ENCODE measurements around the gene ATP6V1G2. TPM values are rescaled to one million over a fixed set of nuclear protein-coding genes. Genes with fewer than 3 reads are reported as not detected.
"Not testable (repeated sequence)": the region's sequence is repeated elsewhere in the genome, so short reads cannot be mapped to it uniquely, and the experiment has no call there.

Gene ATP6V1G2
- 1.2 and 1.4 TPM in 2 replicates for total RNA-seq

DNA sequence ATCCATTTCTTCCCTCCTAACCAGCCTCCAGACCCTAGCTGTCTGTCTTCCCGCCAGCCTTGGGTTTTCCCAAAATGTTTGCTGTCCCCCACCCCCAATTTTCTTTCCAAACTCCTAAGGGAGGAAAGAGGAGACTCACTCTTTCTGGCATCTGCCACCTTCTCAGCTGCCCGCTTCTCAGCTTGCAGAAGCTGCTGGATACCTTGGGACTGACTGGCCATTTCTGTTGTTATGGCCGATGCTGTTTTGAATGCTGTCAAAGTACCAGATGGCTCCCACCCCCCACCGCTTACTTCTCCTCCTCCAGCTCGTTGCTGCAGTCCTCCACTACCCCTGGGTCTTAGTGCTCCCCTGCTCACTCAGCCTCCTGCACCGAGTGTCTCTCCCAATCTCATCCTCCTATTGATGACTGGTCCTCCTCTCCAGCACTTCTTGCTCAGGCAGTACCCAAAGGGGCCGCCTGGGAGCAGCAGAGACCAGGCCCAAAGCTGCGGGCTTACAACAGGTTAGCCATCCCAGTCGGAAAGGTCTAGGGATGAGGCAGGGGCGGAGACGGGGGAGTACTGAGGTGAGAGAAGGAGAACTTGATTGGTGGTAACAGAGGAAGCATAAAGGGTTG, at the start of gene ATP6V1G2:
Gene ATP6V1G2 (minus strand): TSS at position 270 of the 619 bp plus-strand sequence. CDS start 49 bp downstream, at position 221.
- intact Hi-C loops (cut with micrococcal nuclease): loop anchor here (1.0 to 5.0 kb wide), 7 partner anchors 52 to 826 kb away; partner anchors contain the start of genes AGPAT1, CLIC1, RNF5 and TUBB

DNA sequence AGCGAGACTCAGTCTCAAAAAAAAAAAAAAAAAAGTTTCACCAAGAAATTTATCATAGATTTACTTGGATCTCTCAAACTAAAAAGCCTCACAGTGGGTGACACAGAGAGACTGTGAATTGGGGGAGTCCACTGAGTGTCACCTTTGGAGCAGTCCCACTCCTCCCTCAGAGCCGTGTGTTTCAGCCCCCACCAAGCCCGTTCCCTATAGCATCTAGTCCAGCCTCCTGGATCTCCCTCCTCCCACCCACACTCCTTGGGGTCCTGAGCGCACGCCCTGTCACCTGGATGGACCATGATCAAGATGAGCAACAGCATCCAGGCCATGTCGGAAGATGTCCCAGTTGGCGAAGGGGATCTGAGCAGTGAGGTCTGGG, 46.0 kb upstream of the ATP6V1G2 start:
- intact Hi-C loops (cut with micrococcal nuclease): no loop called here

DNA sequence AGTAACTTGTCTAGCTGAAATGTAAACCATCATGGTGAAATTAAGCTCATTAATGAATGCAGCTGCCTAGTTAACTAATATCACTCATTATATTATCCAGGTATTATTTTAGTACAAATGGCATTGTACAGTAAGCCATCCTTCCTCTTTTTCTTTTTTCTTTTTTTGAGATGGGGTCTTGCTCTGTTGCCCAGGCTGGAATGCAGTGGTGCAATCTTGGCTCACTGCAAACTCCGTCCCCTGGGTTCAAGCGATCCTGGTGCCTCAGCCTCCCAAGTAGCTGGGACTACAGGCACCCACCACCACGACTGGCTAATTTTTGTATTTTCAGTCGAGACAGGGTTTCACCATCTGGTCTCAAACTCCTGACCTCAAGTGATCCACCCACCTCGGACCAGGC, 44.3 kb upstream of the ATP6V1G2 start:
- intact Hi-C loops (cut with micrococcal nuclease): not testable (repeated sequence)

GRCh38 chr6:31588871-31589650, 42.7 kb upstream of the ATP6V1G2 start:
- intact Hi-C loops (cut with micrococcal nuclease): no loop called here

- intact Hi-C loops (cut with micrococcal nuclease): no loop called here
Observed at GRCh38 chr6:31587791-31588777, 41.7 kb upstream of the ATP6V1G2 start.

DNA sequence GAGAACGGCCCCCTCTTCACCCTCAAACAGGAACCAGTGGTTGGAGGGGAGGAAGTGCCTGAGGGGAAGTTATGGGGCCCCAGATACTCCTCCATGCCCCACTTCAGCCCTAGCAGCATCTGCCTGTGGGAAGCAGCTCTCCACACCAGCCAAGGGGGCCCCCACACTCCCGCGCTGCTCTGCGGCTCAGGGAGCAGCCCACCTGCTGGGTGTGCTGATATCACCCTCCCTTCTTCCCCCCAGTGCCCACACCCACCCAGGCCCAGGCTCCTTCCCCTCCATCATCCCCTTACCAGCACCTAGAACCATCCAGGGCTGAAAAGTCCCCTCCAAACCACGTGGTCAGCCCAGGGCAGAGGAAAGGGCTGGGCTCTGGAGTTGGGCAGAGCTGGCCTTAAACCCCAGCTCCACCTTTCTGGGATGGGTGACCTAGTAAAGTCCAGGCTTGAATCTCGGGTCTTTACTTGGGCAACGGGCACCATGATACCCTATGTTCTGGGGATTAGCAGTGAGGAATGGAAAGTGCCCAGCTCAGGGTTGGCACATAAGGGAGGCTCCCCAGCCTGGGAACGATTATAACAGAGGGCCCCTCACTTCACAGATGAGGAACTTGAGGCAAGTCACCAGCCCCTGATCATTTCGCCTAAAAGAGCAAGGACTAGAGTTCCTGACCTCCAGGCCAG, 40.3 kb upstream of the ATP6V1G2 start:
- intact Hi-C loops (cut with micrococcal nuclease): loop anchor here (1.0 kb wide), 1 partner anchor 8 kb away; no protein-coding TSS in a partner anchor

DNA sequence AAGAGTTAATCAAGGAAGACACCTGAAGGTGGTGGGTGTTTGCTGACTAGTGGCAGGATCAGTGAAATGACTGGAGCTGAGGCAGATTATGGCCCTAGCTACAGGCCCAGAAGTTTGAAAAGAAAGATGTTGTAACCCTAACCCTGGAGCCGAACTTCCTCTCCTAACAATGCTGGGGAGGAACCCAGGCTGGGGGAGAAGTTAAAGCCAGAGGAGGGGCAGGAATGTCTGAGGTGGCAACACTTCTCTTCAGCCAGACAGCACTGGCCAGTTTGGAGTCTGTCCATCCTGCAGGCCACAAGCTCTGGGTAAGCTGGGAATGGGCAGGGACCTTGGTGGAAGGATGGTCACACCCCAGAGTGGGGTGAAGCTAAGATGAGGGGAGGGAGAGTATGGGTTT, 39.6 kb upstream of the ATP6V1G2 start, which contains the start of gene LST1:
Gene LST1 (plus strand): TSS at position 270 of the 400 bp plus-strand sequence. CDS start 1,023 bp downstream, outside the sequence.
- intact Hi-C loops (cut with micrococcal nuclease): loop anchor here (1.0 kb wide), 1 partner anchor 8 kb away; no protein-coding TSS in a partner anchor

DNA sequence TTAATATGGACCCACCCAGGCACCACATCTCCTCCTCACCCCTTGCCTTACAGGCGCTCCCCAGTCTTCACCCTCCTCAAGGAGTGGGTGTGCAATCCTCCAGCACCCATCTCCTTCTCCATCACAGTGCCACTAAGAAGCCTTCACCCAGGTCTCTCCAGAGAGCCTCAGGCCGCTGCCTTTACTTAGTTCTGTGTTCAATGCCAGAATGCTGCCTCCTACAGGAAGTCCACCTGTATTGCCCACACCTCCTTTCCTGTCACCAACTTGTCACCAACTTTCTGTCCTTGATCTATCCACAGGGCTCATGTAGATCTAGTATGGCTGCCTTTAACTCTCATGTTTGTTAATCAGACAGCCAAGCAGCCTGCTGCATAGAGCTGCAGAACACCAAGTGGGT, 39.1 kb upstream of the ATP6V1G2 start:
- intact Hi-C loops (cut with micrococcal nuclease): loop anchor here (1.0 kb wide), 3 partner anchors 13 to 868 kb away; partner anchors contain the start of genes LTA, MDC1 and NFKBIL1

- intact Hi-C loops (cut with micrococcal nuclease): loop anchor here (1.0 to 5.0 kb wide), 3 partner anchors 13 to 90 kb away; no protein-coding TSS in a partner anchor
Observed at GRCh38 chr6:31582230-31582643, 35.8 kb upstream of the ATP6V1G2 start, which contains the start of gene LTB. Gene LTB (minus strand): TSS chr6:31582424. CDS start chr6:31582417, 7 bp downstream.

DNA sequence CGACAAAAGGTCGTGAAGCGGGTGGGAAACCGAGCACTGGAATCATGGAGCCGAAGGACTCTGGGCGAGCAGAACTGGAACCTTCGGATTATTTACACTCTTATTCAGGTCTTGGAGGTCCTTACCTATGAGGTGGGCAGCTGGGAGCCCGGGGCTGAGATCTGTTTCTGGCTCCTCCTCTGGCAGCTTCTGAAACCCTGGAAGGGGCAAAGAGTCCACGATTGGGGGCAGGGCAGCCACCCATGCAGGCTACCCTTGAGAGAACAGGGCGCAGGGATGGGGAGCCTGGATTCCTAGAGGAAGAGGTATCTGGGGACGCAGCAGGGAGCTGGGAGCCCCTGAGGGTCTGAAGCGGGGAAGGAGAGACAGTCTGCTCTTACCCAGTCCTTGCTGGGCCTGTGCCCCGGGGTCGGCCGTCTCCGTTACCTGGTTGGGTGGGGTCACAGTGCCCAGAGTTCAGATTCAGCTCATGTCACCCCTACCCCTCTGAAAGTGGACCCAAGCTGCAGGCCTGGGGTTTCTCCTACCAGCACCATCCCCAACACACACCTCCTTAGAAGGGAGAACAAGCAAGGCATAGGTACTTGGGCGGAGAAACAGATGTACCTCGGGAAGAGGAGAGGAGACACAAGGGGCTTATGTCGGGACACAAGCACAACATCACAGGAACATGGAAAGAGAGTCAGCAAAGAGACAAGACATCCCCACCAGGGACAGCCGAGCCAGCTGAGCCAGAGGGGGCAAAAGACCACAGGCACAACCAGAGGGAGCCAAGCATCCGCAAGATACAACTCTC, 35.2 kb upstream of the ATP6V1G2 start:
- intact Hi-C loops (cut with micrococcal nuclease): loop anchor here (1.0 to 5.0 kb wide), 5 partner anchors 13 to 89 kb away; partner anchors contain the start of genes NFKBIL1 and PRRC2A

GRCh38 chr6:31580807-31581433, 34.5 kb upstream of the ATP6V1G2 start:
- intact Hi-C loops (cut with micrococcal nuclease): loop anchor here (1.0 to 5.0 kb wide), 4 partner anchors 30 to 89 kb away; partner anchors contain the start of genes NFKBIL1 and PRRC2A

DNA sequence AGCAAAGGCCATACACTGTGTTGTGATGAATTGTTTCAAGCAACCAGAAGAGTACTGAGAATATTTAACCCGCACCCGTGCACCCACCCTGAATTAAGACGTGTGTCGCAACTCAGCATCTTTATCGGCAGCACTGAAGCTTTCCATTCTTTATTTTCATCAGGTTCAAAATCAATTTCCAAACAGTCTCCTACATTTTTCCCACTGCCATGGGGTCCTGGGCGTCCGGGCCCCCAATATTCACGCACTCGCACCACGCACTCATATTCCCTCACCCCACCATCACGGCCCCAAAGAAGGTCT, 34.0 kb upstream of the ATP6V1G2 start:
- intact Hi-C loops (cut with micrococcal nuclease): loop anchor here (1.0 to 5.0 kb wide), 3 partner anchors 29 to 88 kb away; partner anchors contain the start of gene PRRC2A

DNA sequence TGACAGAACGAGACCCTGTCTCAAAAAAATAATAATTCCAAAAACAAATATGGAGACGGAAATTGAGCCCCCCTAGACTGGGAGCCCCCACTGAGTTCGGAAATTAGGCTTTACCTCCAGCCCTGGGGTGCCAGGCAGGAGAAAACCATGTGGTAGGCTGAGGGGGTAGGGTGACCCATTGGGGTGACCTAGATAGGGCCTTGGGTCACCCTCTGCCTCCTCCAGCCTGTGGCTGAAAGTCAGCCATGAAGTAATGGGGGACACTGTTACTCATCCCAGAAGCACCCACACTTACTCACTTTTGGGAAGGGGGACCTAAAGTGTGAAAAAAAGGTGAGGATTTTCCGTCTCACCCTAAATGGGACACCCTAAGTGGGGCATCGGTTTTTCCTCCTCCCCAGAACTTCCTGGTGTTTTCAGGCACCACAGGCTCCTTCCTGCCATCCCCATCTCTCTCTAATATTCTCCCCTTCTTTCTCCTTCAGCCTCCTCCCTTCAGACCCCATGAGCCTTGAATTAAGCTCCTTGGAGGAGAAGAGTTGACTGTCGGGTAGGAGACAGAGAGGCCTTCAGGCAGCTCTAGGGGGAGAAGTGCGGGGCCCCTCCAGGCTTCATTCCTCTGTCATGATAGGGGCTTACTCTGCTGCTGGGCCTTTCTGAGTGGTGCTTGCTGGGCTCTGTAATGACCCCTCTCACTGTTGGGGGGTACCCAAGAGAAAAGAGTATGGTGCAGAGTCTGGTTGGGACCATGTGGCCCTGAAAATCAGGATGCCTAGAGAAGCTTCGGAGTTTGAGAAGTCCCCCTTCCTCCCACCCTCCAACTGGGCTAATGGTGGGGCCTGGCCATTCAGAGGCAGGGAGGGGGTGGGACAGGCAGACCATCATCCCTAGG, 33.4 kb upstream of the ATP6V1G2 start:
- intact Hi-C loops (cut with micrococcal nuclease): loop anchor here (1.0 to 5.0 kb wide), 4 partner anchors 28 to 158 kb away; partner anchors contain the start of genes CLIC1 and PRRC2A

- intact Hi-C loops (cut with micrococcal nuclease): loop anchor here (5.0 kb wide), 1 partner anchor 158 kb away; the partner anchor contains the start of gene CLIC1
Observed at GRCh38 chr6:31579119-31579505, 32.7 kb upstream of the ATP6V1G2 start.

GRCh38 chr6:31578184-31579118, 32.0 kb upstream of the ATP6V1G2 start:
- intact Hi-C loops (cut with micrococcal nuclease): loop anchor here (1.0 to 5.0 kb wide), 2 partner anchors 8 to 159 kb away; partner anchors contain the start of genes CLIC1 and LST1

DNA sequence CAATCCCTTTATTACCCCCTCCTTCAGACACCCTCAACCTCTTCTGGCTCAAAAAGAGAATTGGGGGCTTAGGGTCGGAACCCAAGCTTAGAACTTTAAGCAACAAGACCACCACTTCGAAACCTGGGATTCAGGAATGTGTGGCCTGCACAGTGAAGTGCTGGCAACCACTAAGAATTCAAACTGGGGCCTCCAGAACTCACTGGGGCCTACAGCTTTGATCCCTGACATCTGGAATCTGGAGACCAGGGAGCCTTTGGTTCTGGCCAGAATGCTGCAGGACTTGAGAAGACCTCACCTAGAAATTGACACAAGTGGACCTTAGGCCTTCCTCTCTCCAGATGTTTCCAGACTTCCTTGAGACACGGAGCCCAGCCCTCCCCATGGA, 31.2 kb upstream of the ATP6V1G2 start:
- intact Hi-C loops (cut with micrococcal nuclease): loop anchor here (5.0 kb wide), 1 partner anchor 160 kb away; the partner anchor contains the start of gene CLIC1

All from T-helper 1 cell treated with Interleukin-12 subunit alpha and Interleukin-12 subunit beta and Interleukin-4 antibody, amounts not matched to agents 30 ng/mL and 1 ng/mL, for 36 hours (primary cell).